Fibroblast of lung (primary cell): ENCODE measurements around the gene CLSTN2. TPM values are rescaled to one million over a fixed set of nuclear protein-coding genes. Genes with fewer than 3 reads are reported as not detected.

Experiments used
- DNase-seq, 2 donors: peaks; one replicate each; pipeline versions ENCODE4 v3.0.0 to v3.0.0-alpha.2; 2010; ENCODE audit warnings: low read depth in 2 of 2
- H2AFZ ChIP-seq: 2 replicates; pipeline ENCODE4 v1.5.1; 2012; ENCODE audit warnings: low read length, control low read depth, inconsistent platforms
- H3K27ac ChIP-seq: 2 replicates; pipeline ENCODE4 v1.5.1; 2011; ENCODE audit warnings: low read length, control low read depth; ENCODE audit not compliant: insufficient read depth
- H3K27me3 ChIP-seq: 2 replicates; pipeline ENCODE4 v1.5.1; 2011; ENCODE audit warnings: mild to moderate bottlenecking, low read length; ENCODE audit not compliant: control insufficient read depth, insufficient read depth
- H3K36me3 ChIP-seq: 2 replicates; pipeline ENCODE4 v1.5.1; 2011; ENCODE audit warnings: low read length; ENCODE audit not compliant: control insufficient read depth, insufficient read depth
- H3K4me1 ChIP-seq: 2 replicates; pipeline ENCODE4 v1.5.1; 2011; ENCODE audit warnings: low read length; ENCODE audit not compliant: control insufficient read depth, insufficient read depth; ENCODE audit errors: extremely low read depth
- H3K4me2 ChIP-seq: 2 replicates; pipeline ENCODE4 v1.5.1; 2011; ENCODE audit warnings: low read length, control low read depth; ENCODE audit not compliant: insufficient read depth; ENCODE audit errors: extremely low read depth
- H3K4me3 ChIP-seq, 4 experiments: fragments of 200-600 bp in 1 of 4; sonication (generic) in 1 of 4; replicated peaks in 1 of 4; 2 replicates each; pipeline ENCODE4 v1.5.1; 2011 to 2016; ENCODE audit warnings: low read length in 4 of 4, low read depth in 3 of 4, mild to moderate bottlenecking in 3 of 4, control low read depth in 2 of 4, inconsistent platforms in 1 of 4, mixed read lengths in 1 of 4; ENCODE audit not compliant: insufficient read depth in 1 of 4; ENCODE audit errors: control extremely low read depth in 1 of 4
- H3K79me2 ChIP-seq: 2 replicates; pipeline ENCODE4 v1.5.1; 2012; ENCODE audit warnings: mild to moderate bottlenecking, low read length, inconsistent platforms; ENCODE audit not compliant: control insufficient read depth, insufficient read depth
- H3K9ac ChIP-seq: 2 replicates; pipeline ENCODE4 v1.5.1; 2011; ENCODE audit warnings: mild to moderate bottlenecking, low read length, control low read depth; ENCODE audit not compliant: insufficient read depth
- H3K9me3 ChIP-seq: 2 replicates; pipeline ENCODE4 v1.5.1; 2012; ENCODE audit warnings: low read depth, low read length; ENCODE audit not compliant: control insufficient read depth, insufficient read depth
- H4K20me1 ChIP-seq: 2 replicates; pipeline ENCODE4 v1.5.1; 2011; ENCODE audit warnings: low read length; ENCODE audit not compliant: control insufficient read depth, insufficient read depth; ENCODE audit errors: extremely low read depth
- EZH2 ChIP-seq: IDR thresholded peaks from 2 replicates; pipeline ENCODE4 v1.5.1; 2012; ENCODE audit warnings: low read length, control low read depth, mild to moderate bottlenecking; ENCODE audit errors: missing control alignments
- polyA plus RNA-seq, 2 donors: library from polyadenylated mRNA; depleted of rRNA in 1 of 2; stranded (reverse) in 1 of 2; unstranded in 1 of 2; fragments of >200 nt; gene quantifications; 2 replicates each; pipeline ENCODE4 v1.2.1, GENCODE V29; 2011 to 2012; ENCODE audit warnings: missing spikeins in 1 of 2
- total RNA-seq: library from RNA; depleted of rRNA; stranded (reverse); fragments of >200 nt; gene quantifications from 2 replicates; pipeline ENCODE4 v1.2.1, GENCODE V29; 2014
- TF ChIP-seq, protein P1 (sequence below), 2 donors: IDR thresholded peaks in 1 of 2; conservative IDR thresholded peaks in 1 of 2; 1 replicate in 1 of 2; 2 replicates in 1 of 2; pipeline ENCODE4 v1.5.1; 2011 to 2012; ENCODE audit warnings: low read length in 2 of 2, control low read depth in 1 of 2, inconsistent platforms in 1 of 2, low read depth in 1 of 2, mild to moderate bottlenecking in 1 of 2

Gene CLSTN2
- total and polyA plus RNA-seq, 2 donors (not counting 1 experiment from before 2014, with no cell fraction given) = under 0.01 to 1.3 TPM

DNA sequence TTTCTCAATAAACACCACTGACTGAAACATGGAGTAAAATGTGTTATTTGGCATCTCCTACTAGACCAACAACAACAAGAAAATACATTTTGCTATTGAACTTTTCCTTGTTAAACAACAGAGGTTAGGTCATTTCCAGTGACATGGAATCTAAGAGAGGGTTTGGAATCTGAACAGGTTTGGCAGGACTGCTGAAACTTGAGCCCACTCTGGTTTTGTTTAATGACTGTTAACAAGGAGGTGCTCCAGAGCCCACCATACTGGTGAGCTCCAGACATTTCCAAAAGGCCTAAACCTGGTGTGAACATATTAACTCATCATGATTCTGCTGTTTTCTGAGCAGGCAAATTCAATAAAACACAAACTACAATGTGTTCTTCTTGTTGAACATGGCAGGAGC, 412.2 kb downstream of the CLSTN2 start:
- TF ChIP-seq, protein P1, sequence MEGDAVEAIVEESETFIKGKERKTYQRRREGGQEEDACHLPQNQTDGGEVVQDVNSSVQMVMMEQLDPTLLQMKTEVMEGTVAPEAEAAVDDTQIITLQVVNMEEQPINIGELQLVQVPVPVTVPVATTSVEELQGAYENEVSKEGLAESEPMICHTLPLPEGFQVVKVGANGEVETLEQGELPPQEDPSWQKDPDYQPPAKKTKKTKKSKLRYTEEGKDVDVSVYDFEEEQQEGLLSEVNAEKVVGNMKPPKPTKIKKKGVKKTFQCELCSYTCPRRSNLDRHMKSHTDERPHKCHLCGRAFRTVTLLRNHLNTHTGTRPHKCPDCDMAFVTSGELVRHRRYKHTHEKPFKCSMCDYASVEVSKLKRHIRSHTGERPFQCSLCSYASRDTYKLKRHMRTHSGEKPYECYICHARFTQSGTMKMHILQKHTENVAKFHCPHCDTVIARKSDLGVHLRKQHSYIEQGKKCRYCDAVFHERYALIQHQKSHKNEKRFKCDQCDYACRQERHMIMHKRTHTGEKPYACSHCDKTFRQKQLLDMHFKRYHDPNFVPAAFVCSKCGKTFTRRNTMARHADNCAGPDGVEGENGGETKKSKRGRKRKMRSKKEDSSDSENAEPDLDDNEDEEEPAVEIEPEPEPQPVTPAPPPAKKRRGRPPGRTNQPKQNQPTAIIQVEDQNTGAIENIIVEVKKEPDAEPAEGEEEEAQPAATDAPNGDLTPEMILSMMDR (conservative IDR thresholded peaks at IDR 0.05 in 1 of 2, IDR thresholded peaks at IDR 0.05 in 1 of 2; ENCODE audit: low read depth in 1 of 2, low read length in 2 of 2) = no peak
- no peak for TF ChIP-seq EZH2
- H4K20me1 ChIP-seq = no peaks in the 10 kb centered on the region
- H3K27ac ChIP-seq = no peak overlapping the region
- H3K9ac ChIP-seq = no peak overlapping the region
- no peak for DNase-seq
- no peak overlapping the region for H3K4me3 ChIP-seq
- no peak overlapping the region for H3K4me2 ChIP-seq
- no peak overlapping the region for H2AFZ ChIP-seq
- no peaks in the 10 kb centered on the region for H3K4me1 ChIP-seq
- H3K79me2 ChIP-seq = no peaks in the 10 kb centered on the region
- H3K27me3 ChIP-seq = no peaks in the 10 kb centered on the region
- H3K36me3 ChIP-seq = no peaks in the 10 kb centered on the region
- no peaks in the 10 kb centered on the region for H3K9me3 ChIP-seq

GRCh38 chr3:140349938-140350337, 415.0 kb downstream of the CLSTN2 start:
- H3K79me2 ChIP-seq = no peaks in the 10 kb centered on the region
- H4K20me1 ChIP-seq = no peaks in the 10 kb centered on the region
- H3K36me3 ChIP-seq = no peaks in the 10 kb centered on the region
- no peak overlapping the region for H3K4me3 ChIP-seq
- no peak overlapping the region for H3K27ac ChIP-seq
- no peaks in the 10 kb centered on the region for H3K4me1 ChIP-seq
- H3K4me2 ChIP-seq = no peak overlapping the region
- no peak for DNase-seq
- H3K9me3 ChIP-seq = no peaks in the 10 kb centered on the region
- no peak overlapping the region for H2AFZ ChIP-seq
- TF ChIP-seq, protein P1 (conservative IDR thresholded peaks at IDR 0.05 in 1 of 2, IDR thresholded peaks at IDR 0.05 in 1 of 2; ENCODE audit: low read depth in 1 of 2, low read length in 2 of 2) = no peak
- no peak for TF ChIP-seq EZH2
- no peaks in the 10 kb centered on the region for H3K27me3 ChIP-seq
- H3K9ac ChIP-seq = no peak overlapping the region

GRCh38 chr3:140351466-140351865, 416.5 kb downstream of the CLSTN2 start:
- Histone ChIP-seq H2AFZ (no peak overlapping the region), H3K79me2 (no peaks in the 10 kb centered on the region), H3K9ac (no peak overlapping the region), H3K36me3 (no peaks in the 10 kb centered on the region), H3K4me1 (no peaks in the 10 kb centered on the region), H3K4me2 (no peak overlapping the region), H3K27me3 (no peaks in the 10 kb centered on the region), H3K27ac (no peak overlapping the region), H3K4me3 (no peak overlapping the region), H3K9me3 (no peaks in the 10 kb centered on the region), H4K20me1 (no peaks in the 10 kb centered on the region)
- TF ChIP-seq EZH2 = no peak
- TF ChIP-seq, protein P1 (conservative IDR thresholded peaks at IDR 0.05 in 1 of 2, IDR thresholded peaks at IDR 0.05 in 1 of 2; ENCODE audit: low read depth in 1 of 2, low read length in 2 of 2) = no peak
- no peak for DNase-seq
